GM21423 (cell line): ENCODE data around the gene RO60.

Source experiments
- ATAC-seq: cut with Tn5 transposase; IDR thresholded peaks from one replicate; pipeline ENCODE4 v1.9.1; 2021; ENCODE audit warnings: mild to moderate bottlenecking, moderate library complexity; ENCODE audit not compliant: unreplicated experiment

RO60 gene

DNA sequence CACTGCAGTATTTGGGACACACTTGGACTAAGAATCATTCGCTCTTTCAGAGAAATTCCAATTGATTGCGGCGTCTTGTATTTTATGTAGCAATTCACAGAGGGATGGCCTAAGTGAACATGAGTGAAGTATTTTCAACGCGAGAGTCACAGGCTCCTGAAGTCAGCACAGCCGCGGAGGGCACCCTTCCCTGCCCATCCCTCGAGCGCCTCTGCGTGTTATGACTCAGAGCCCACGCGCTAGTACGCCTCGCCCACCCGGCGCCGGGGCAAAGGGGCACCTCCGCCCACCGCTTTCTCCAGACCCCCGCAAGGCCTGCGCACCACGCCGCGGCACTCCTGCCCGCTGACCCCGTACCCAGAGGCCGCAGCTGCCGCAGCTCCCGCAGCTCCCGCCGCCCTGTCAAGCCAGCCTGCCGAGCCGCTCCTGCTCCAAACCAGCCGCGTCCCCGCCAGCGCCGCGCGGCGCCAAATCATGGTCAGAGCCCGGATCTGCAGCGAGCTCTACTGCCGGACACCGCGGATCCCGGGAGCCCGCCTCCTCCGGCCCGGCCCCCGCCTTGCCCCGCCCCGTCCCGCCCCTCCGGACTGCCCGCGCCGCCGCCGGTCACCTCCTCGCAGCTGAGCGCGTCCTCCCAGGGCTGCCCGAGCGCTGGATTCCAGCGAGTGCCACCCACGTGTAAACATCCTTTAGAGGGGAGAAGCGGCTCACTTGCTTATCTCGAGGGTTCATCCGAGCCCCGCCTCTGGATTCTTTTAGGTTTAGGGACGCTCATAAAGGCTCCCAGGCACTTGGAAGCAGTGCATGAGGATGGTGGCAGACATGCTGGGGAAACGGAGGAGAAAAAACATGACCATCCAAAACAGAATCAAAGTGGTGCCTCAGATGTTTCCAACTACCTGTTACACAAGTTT, 45.8 kb downstream of the RO60 start, which contains the start of gene GLRX2:
GLRX2 (minus strand) TSS at position 508 of the 914 bp plus-strand sequence; CDS start at position 476, 32 bp downstream.
- ATAC-seq, result peak; percentile 91

DNA sequence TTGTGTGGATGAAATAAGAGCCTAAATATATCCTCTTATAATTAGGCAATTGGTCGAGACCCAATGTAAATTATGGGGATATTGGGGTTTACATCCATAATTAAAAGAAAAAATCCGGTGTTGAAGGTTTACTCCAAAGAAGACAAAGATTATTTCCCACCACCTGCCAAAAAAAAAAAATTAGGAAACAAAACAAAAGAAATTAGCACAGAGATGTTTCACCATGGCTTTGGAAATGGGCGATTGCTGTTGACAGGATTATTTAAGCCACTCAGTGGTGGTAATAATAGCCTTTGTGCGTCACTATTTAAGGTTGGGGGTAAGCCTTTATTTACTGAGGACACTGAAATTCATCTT, 46.4 kb downstream of the RO60 start:
- ATAC-seq, result no peak

DNA sequence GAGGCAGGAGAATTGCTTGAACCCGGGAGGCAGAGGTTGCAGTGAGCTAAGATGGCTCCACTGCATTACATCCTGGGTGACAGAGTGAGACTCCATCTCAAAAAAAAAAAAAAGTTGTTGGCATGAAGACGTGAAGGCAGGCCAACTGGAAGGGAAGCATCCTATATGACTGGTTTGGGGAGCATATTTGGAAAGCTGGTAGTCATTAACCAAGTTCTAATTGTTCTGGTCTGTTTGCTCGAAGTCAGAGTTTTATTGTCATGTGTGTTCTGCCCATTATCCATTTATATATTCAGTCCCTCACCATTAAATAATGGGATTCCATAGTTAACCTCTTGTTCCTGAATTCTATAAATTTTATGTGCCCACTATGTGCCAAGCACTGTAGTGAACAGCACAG, 49.1 kb downstream of the RO60 start:
- no peak for ATAC-seq
